Stimulated activated CD8-positive, alpha-beta memory T cell treated with anti-CD3 and anti-CD28 coated beads, Interleukin-12 subunit alpha, Interleukin-12 subunit beta, amount 100 ng/mL, for 4 hours (primary cell): ENCODE data around the gene DST.
"Not testable (repeated sequence)": the region's sequence is repeated elsewhere in the genome, so short reads cannot be mapped to it uniquely, and the experiment has no call there.

ENCODE experiments used
- DNase-seq: peaks from one replicate; pipeline ENCODE4 v3.0.0-alpha.2; 2020; ENCODE audit warnings: low read depth

Gene DST

GRCh38 chr6:56571605-56572004 lies 71.1 kb downstream of the DST start:
- no peak for DNase-seq

GRCh38 chr6:56570413-56571359 lies 72.0 kb downstream of the DST start:
- DNase-seq: no peak

- no peak for DNase-seq
Observed at GRCh38 chr6:56567501-56567900, 75.2 kb downstream of the DST start.

- not testable (repeated sequence) for DNase-seq
Observed at GRCh38 chr6:56562730-56563129, 80.0 kb downstream of the DST start.

GRCh38 chr6:56556751-56557540 lies 85.7 kb downstream of the DST start:
- DNase-seq: no peak

GRCh38 chr6:56555438-56555872 lies 87.2 kb downstream of the DST start:
- DNase-seq: no peak

- DNase-seq: no peak
Observed at GRCh38 chr6:56552187-56553130, 90.2 kb downstream of the DST start.

- DNase-seq: no peak
Observed at GRCh38 chr6:56551409-56552120, 91.1 kb downstream of the DST start.

- no peak for DNase-seq
Observed at GRCh38 chr6:56550301-56550700, 92.4 kb downstream of the DST start.

- DNase-seq: no peak
Observed at GRCh38 chr6:56549014-56549413, 93.7 kb downstream of the DST start.

GRCh38 chr6:56547687-56548086 lies 95.0 kb downstream of the DST start:
- DNase-seq: no peak

- peak; percentile 33 for DNase-seq
Observed at GRCh38 chr6:56542364-56543331, 100.0 kb downstream of the DST start.

- DNase-seq: no peak
Observed at GRCh38 chr6:56541741-56542360, 100.8 kb downstream of the DST start.

- DNase-seq: no peak
Observed at GRCh38 chr6:56541030-56541600, 101.6 kb downstream of the DST start.

GRCh38 chr6:56540232-56541029 lies 102.3 kb downstream of the DST start:
- no peak for DNase-seq

- DNase-seq: no peak
Observed at GRCh38 chr6:56539527-56540105, 103.1 kb downstream of the DST start.

- DNase-seq: no peak
Observed at GRCh38 chr6:56538851-56539250, 103.8 kb downstream of the DST start.

GRCh38 chr6:56537223-56537770 lies 105.4 kb downstream of the DST start:
- DNase-seq: no peak
